PC-3 (cell line): ENCODE results near the gene SRP68.

Source experiments
- EZH2 ChIP-seq: fragments of 300-600 bp; sonication (generic); IDR thresholded peaks from one replicate; pipeline ENCODE4 v1.6.1; 2017; ENCODE audit warnings: antibody characterized with exemption, mild to moderate bottlenecking, low read length; ENCODE audit not compliant: unreplicated experiment
- TF ChIP-seq, protein P1 (sequence below): fragments of 300-600 bp; sonication (generic); conservative IDR thresholded peaks from 2 replicates; pipeline ENCODE4 v1.5.1; 2017; ENCODE audit warnings: antibody characterized with exemption, low read depth, mild to moderate bottlenecking, low read length

DNA sequence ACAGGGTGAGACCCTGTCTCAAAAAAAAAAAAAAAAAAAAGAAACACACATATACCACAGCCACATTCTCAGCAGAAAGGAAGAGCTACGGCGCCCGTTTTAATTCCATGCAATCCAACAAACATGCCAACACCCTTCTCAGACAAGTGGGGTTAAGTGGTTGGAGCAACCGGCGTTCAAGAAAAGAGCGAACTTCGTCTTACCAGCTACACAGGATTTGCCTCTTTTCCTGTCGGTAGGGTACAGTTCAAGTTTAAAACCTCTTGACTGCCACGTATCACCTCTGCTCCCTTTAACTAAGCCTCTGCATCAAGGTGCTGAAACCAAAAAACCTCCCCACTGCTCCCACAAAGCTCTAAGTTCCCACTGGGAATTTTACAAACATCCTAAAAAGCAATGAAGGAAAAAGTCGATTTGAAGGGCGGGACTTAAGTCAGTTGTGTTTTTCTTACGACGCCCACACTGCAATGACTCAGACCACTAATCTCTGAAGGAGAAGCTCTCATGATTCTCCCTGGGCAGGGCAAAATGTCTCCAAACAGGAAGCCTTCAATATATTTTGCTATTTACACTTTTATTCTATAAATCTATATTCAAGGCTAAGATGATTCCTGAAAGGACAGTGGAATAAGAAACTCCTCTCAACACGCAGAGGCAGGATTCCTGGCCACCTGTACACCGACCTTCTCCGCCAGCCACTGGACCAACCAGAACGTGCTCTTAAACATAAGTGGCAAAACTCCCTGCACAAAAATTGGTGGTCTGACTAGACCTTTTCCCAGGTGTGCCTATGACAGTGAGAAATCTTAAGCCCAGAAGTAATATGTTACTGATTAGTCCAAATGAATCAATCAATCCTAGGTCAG, 18.8 kb downstream of the SRP68 start:
- TF ChIP-seq, protein P1, sequence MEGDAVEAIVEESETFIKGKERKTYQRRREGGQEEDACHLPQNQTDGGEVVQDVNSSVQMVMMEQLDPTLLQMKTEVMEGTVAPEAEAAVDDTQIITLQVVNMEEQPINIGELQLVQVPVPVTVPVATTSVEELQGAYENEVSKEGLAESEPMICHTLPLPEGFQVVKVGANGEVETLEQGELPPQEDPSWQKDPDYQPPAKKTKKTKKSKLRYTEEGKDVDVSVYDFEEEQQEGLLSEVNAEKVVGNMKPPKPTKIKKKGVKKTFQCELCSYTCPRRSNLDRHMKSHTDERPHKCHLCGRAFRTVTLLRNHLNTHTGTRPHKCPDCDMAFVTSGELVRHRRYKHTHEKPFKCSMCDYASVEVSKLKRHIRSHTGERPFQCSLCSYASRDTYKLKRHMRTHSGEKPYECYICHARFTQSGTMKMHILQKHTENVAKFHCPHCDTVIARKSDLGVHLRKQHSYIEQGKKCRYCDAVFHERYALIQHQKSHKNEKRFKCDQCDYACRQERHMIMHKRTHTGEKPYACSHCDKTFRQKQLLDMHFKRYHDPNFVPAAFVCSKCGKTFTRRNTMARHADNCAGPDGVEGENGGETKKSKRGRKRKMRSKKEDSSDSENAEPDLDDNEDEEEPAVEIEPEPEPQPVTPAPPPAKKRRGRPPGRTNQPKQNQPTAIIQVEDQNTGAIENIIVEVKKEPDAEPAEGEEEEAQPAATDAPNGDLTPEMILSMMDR, result no peak
- TF ChIP-seq EZH2, result no peak
